ENCODE measurements around the gene PLA2G4A. TPM values are rescaled to one million over a fixed set of nuclear protein-coding genes. Genes with fewer than 3 reads are reported as not detected.

The PLA2G4A gene
- total and polyA plus RNA-seq, 2 experiments from 2014 or later = 1.1 to 3.8 TPM

DNA sequence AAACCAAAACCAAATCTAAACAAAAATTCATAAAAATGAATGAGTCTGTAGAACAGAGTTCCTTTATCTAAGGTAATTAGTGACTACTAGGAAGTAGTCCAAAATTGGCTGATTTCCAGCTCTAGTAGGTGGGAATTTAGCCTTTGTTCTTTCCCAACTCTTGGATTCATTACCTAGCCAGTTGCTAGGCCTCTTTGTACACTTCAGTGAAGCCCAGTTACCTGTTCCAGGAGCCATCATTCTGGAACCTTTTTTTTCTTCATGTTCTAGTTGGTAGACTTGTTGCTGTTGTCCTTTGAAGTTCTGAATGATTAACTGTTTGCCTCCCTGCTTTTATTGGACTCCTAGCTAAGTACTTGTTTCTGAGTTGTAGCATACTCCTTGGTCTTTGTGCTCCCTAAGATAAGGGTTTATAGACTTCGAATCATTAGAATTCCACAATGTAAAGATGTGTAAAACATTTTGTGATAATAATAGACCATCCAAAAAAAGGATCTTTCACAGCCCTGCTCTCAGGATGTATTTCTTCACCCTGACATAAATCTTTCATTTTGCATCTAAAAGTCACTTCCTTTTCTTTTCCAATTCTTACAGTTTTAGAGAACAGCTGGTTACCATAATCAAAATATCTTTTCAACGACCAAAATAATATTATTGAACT, 9.8 kb downstream of the PLA2G4A start:
- H3F3A ChIP-seq (replicated peaks; ENCODE audit: low read depth) = no peaks in the 10 kb centered on the region
- H3K27ac ChIP-seq (ENCODE audit: low read depth) = no peak overlapping the region
- H3K36me3 ChIP-seq (ENCODE audit: insufficient read depth) = no peaks in the 10 kb centered on the region
- H2AFZ ChIP-seq = no peak overlapping the region
- no peak overlapping the region for H3K4me3 ChIP-seq
- Mint-ChIP-seq H3K27me3 (ENCODE audit: insufficient read depth, low read depth, poor library complexity) (no peaks in the 10 kb centered on the region), H3K4me3 (no peak overlapping the region), H3K36me3 (ENCODE audit: low read depth) (no peaks in the 10 kb centered on the region), H3K9me3 (no peaks in the 10 kb centered on the region), H3K27ac (no peak overlapping the region), H3K4me1 (peaks cover 5% of the 10 kb centered on the region; the same call in 2 of the 3 replicates)
- H3K79me2 ChIP-seq (replicated peaks; ENCODE audit: insufficient read depth) = no peaks in the 10 kb centered on the region
- DNase-seq (ENCODE audit: low spot score) (no peak), ATAC-seq (no peak)
- no peaks in the 10 kb centered on the region for H3K4me1 ChIP-seq (ENCODE audit: insufficient read depth)
- no peak for TF ChIP-seq ZNF331 (CRISPR knock-in tag; IDR thresholded peaks at IDR 0.05; ENCODE audit: low read depth)
- TF ChIP-seq, protein P1, sequence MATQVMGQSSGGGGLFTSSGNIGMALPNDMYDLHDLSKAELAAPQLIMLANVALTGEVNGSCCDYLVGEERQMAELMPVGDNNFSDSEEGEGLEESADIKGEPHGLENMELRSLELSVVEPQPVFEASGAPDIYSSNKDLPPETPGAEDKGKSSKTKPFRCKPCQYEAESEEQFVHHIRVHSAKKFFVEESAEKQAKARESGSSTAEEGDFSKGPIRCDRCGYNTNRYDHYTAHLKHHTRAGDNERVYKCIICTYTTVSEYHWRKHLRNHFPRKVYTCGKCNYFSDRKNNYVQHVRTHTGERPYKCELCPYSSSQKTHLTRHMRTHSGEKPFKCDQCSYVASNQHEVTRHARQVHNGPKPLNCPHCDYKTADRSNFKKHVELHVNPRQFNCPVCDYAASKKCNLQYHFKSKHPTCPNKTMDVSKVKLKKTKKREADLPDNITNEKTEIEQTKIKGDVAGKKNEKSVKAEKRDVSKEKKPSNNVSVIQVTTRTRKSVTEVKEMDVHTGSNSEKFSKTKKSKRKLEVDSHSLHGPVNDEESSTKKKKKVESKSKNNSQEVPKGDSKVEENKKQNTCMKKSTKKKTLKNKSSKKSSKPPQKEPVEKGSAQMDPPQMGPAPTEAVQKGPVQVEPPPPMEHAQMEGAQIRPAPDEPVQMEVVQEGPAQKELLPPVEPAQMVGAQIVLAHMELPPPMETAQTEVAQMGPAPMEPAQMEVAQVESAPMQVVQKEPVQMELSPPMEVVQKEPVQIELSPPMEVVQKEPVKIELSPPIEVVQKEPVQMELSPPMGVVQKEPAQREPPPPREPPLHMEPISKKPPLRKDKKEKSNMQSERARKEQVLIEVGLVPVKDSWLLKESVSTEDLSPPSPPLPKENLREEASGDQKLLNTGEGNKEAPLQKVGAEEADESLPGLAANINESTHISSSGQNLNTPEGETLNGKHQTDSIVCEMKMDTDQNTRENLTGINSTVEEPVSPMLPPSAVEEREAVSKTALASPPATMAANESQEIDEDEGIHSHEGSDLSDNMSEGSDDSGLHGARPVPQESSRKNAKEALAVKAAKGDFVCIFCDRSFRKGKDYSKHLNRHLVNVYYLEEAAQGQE (IDR thresholded peaks at IDR 0.05; ENCODE audit: unreplicated experiment) = no peak
- no peaks in the 10 kb centered on the region for H3K9me2 ChIP-seq (ENCODE audit: insufficient read depth)
- no peak overlapping the region for H3K4me2 ChIP-seq
- no peaks in the 10 kb centered on the region for H4K20me1 ChIP-seq (replicated peaks; ENCODE audit: insufficient read depth)
- H3K27me3 ChIP-seq (ENCODE audit: insufficient read depth) = no peaks in the 10 kb centered on the region

DNA sequence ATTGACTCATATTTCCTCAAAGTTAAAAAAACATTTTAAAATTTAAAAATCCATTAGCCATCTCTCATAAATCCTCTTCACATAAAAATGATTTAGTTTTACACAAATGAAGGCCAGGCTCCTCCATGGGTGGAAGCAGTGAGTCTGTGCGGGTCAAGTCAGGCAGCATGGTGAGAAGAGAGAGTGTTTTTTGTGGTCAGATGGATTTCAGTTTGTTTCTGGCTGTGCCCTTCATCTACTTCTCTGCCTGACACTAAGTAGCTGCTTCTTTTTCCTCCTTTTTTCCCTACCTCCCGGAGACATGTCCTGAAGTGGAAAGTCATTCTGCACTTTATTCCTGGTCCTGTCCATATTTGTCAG, 10.3 kb downstream of the PLA2G4A start:
- Histone ChIP-seq H3F3A (replicated peaks; ENCODE audit: low read depth) (no peaks in the 10 kb centered on the region), H3K36me3 (ENCODE audit: insufficient read depth) (no peaks in the 10 kb centered on the region), H3K27me3 (ENCODE audit: insufficient read depth) (no peaks in the 10 kb centered on the region), H3K4me3 (no peak overlapping the region), H2AFZ (no peak overlapping the region), H4K20me1 (replicated peaks; ENCODE audit: insufficient read depth) (no peaks in the 10 kb centered on the region), H3K9me2 (ENCODE audit: insufficient read depth) (no peaks in the 10 kb centered on the region), H3K79me2 (replicated peaks; ENCODE audit: insufficient read depth) (no peaks in the 10 kb centered on the region), H3K27ac (ENCODE audit: low read depth) (no peak overlapping the region), H3K4me2 (no peak overlapping the region), H3K4me1 (ENCODE audit: insufficient read depth) (no peaks in the 10 kb centered on the region)
- Mint-ChIP-seq H3K4me1 (peaks cover 5% of the 10 kb centered on the region; the same call in 2 of the 3 replicates), H3K9me3 (no peaks in the 10 kb centered on the region), H3K36me3 (ENCODE audit: low read depth) (no peaks in the 10 kb centered on the region), H3K4me3 (no peak overlapping the region), H3K27ac (no peak overlapping the region), H3K27me3 (ENCODE audit: insufficient read depth, low read depth, poor library complexity) (no peaks in the 10 kb centered on the region)
- no peak for ATAC-seq
- DNase-seq (ENCODE audit: low spot score) = no peak
- TF ChIP-seq EZH2 (IDR thresholded peaks at IDR 0.05; ENCODE audit: low read depth, unreplicated experiment) (no peak), ZNF331 (CRISPR knock-in tag; IDR thresholded peaks at IDR 0.05; ENCODE audit: low read depth) (no peak), ZNF114 (CRISPR knock-in tag; IDR thresholded peaks at IDR 0.05) (no peak), EZH2phosphoT487 (IDR thresholded peaks at IDR 0.05; ENCODE audit: unreplicated experiment) (no peak), STAT1 (IDR thresholded peaks at IDR 0.05; ENCODE audit: unreplicated experiment) (no peak), NANOG (IDR thresholded peaks at IDR 0.05; ENCODE audit: borderline replicate concordance) (no peak)
- TF ChIP-seq, protein P2, sequence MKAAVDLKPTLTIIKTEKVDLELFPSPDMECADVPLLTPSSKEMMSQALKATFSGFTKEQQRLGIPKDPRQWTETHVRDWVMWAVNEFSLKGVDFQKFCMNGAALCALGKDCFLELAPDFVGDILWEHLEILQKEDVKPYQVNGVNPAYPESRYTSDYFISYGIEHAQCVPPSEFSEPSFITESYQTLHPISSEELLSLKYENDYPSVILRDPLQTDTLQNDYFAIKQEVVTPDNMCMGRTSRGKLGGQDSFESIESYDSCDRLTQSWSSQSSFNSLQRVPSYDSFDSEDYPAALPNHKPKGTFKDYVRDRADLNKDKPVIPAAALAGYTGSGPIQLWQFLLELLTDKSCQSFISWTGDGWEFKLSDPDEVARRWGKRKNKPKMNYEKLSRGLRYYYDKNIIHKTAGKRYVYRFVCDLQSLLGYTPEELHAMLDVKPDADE (IDR thresholded peaks at IDR 0.05) = no peak
- TF ChIP-seq, protein P1 (IDR thresholded peaks at IDR 0.05; ENCODE audit: unreplicated experiment) = no peak
